SK-N-SH treated with all-trans-retinoic acid at 6 μM for 48 hours (cell line): ENCODE results near the gene AKT1.

Experiments used
- ATAC-seq: fragments of 200-7000 bp; cut with Tn5 transposase; 3 replicates; pipeline ENCODE4 v1.9.1; 2020; ENCODE audit warnings: mild to moderate bottlenecking, moderate library complexity
- ARNTL ChIP-seq: fragments of 450-650 bp; formaldehyde crosslinking; IDR thresholded peaks from 2 replicates; pipeline ENCODE4 v1.5.0; 2020; ENCODE audit warnings: low read depth, mild to moderate bottlenecking, moderate library complexity, borderline replicate concordance
- CREB5 ChIP-seq: fragments of 250-450 bp; sonication (Bioruptor Pico); IDR thresholded peaks from 2 replicates; pipeline ENCODE4 v1.5.1; 2020; ENCODE audit warnings: low read depth, mild to moderate bottlenecking, moderate library complexity
- CSDC2 ChIP-seq: fragments of 250-450 bp; sonication (Bioruptor Pico); IDR thresholded peaks from 2 replicates; pipeline ENCODE4 v1.5.0; 2020; ENCODE audit warnings: mild to moderate bottlenecking, moderate library complexity
- CSRNP3 ChIP-seq: fragments of 250-450 bp; sonication (Bioruptor Pico); IDR thresholded peaks from 2 replicates; pipeline ENCODE4 v1.5.1; 2021; ENCODE audit warnings: mild to moderate bottlenecking, moderate library complexity
- ESRRG ChIP-seq: fragments of 250-450 bp; sonication (Bioruptor Pico); IDR thresholded peaks from 2 replicates; pipeline ENCODE4 v1.6.1; 2021; ENCODE audit warnings: mild to moderate bottlenecking
- GLIS3 ChIP-seq: fragments of 250-450 bp; sonication (Bioruptor Pico); IDR thresholded peaks from 2 replicates; pipeline ENCODE4 v1.5.0; 2020; ENCODE audit warnings: mild to moderate bottlenecking, moderate library complexity
- ISL1 ChIP-seq: fragments of 250-450 bp; sonication (Bioruptor Pico); IDR thresholded peaks from 2 replicates; pipeline ENCODE4 v2.1.2; 2022; ENCODE audit warnings: mild to moderate bottlenecking, moderate library complexity
- OSR1 ChIP-seq: fragments of 250-450 bp; sonication (Bioruptor Pico); IDR thresholded peaks from 2 replicates; pipeline ENCODE4 v1.8.0; 2022; ENCODE audit warnings: moderate library complexity, mild to moderate bottlenecking, inconsistent platforms
- PATZ1 ChIP-seq: fragments of 250-450 bp; sonication (Bioruptor Pico); IDR thresholded peaks from 2 replicates; pipeline ENCODE4 v1.8.0; 2020; ENCODE audit warnings: mild to moderate bottlenecking, moderate library complexity, borderline replicate concordance
- PPARA ChIP-seq: fragments of 250-450 bp; sonication (Bioruptor Pico); IDR thresholded peaks from 2 replicates; pipeline ENCODE4 v1.5.0; 2020; ENCODE audit warnings: mild to moderate bottlenecking, borderline replicate concordance
- RARB ChIP-seq: fragments of 250-450 bp; sonication (Bioruptor Pico); IDR thresholded peaks from 2 replicates; pipeline ENCODE4 v1.8.0; 2021; ENCODE audit warnings: mild to moderate bottlenecking, moderate library complexity
- TCF4 ChIP-seq: fragments of 250-450 bp; sonication (Bioruptor Pico); IDR thresholded peaks from 2 replicates; pipeline ENCODE4 v1.8.0; 2021; ENCODE audit warnings: mild to moderate bottlenecking, moderate library complexity, borderline replicate concordance
- TOX ChIP-seq: fragments of 250-450 bp; sonication (Bioruptor Pico); IDR thresholded peaks from 2 replicates; pipeline ENCODE4 v1.8.0; 2021; ENCODE audit warnings: mild to moderate bottlenecking, moderate library complexity, borderline replicate concordance
- TSHZ2 ChIP-seq: fragments of 250-450 bp; sonication (Bioruptor Pico); IDR thresholded peaks from 2 replicates; pipeline ENCODE4 v1.5.0; 2020; ENCODE audit warnings: mild to moderate bottlenecking, moderate library complexity
- ZC3H10 ChIP-seq: fragments of 250-450 bp; sonication (Bioruptor Pico); IDR thresholded peaks from 2 replicates; pipeline ENCODE4 v1.5.1; 2021; ENCODE audit warnings: mild to moderate bottlenecking, moderate library complexity
- ZFP3 ChIP-seq: fragments of 250-450 bp; sonication (Bioruptor Pico); IDR thresholded peaks from 2 replicates; pipeline ENCODE4 v1.5.0; 2020; ENCODE audit warnings: mild to moderate bottlenecking, moderate library complexity
- ZFP30 ChIP-seq: fragments of 450-650 bp; formaldehyde crosslinking; IDR thresholded peaks from 2 replicates; pipeline ENCODE4 v1.5.0; 2022; ENCODE audit warnings: mild to moderate bottlenecking, moderate library complexity
- ZNF565 ChIP-seq: fragments of 450-650 bp; formaldehyde crosslinking; conservative IDR thresholded peaks from 2 replicates; pipeline ENCODE4 v1.5.0; 2020; ENCODE audit warnings: low read depth, mild to moderate bottlenecking, moderate library complexity
- ZNF70 ChIP-seq: fragments of 450-650 bp; formaldehyde crosslinking; IDR thresholded peaks from 2 replicates; pipeline ENCODE4 v1.5.0; 2020; ENCODE audit warnings: mild to moderate bottlenecking, moderate library complexity
- ZNF8 ChIP-seq: fragments of 450-650 bp; formaldehyde crosslinking; IDR thresholded peaks from 2 replicates; pipeline ENCODE4 v1.5.0; 2020; ENCODE audit warnings: mild to moderate bottlenecking, moderate library complexity

The AKT1 gene

GRCh38 chr14:104797115-104798044, 1.8 kb upstream of the AKT1 start (continued):
- TF ChIP-seq ISL1 (CRISPR knock-in tag): no peak
- no peak for TF ChIP-seq ZFP30 (CRISPR knock-in tag)
- no peak for TF ChIP-seq TCF4

- ATAC-seq: no peak
- TF ChIP-seq GLIS3 (CRISPR knock-in tag) (no peak), OSR1 (no peak), ZFP30 (CRISPR knock-in tag) (no peak), ZC3H10 (no peak), RARB (no peak)
- TF ChIP-seq, all 23 proteins: peak for 0
These were observed 1.1 kb upstream of the AKT1 start for GRCh38 chr14:104796687-104797081.

GRCh38 chr14:104795781-104796686, 486 bp upstream of the AKT1 start:
- TF ChIP-seq OSR1 (no peak), PPARA (CRISPR knock-in tag) (no peak), PATZ1 (no peak), ZFP3 (CRISPR knock-in tag) (no peak), ESRRG (CRISPR knock-in tag) (no peak), ARNTL (CRISPR knock-in tag) (no peak), TOX (CRISPR knock-in tag) (no peak), ZNF565 (CRISPR knock-in tag) (no peak), GLIS3 (CRISPR knock-in tag) (no peak), CSRNP3 (CRISPR knock-in tag) (no peak), ZNF8 (CRISPR knock-in tag) (no peak), CSDC2 (CRISPR knock-in tag) (no peak), ISL1 (CRISPR knock-in tag) (no peak), ZC3H10 (no peak), RARB (no peak), ZNF70 (CRISPR knock-in tag) (no peak), TSHZ2 (CRISPR knock-in tag) (no peak)
- peak; percentile 46 for ATAC-seq

GRCh38 chr14:104794631-104794992, 936 bp downstream of the AKT1 start:
- TF ChIP-seq PATZ1 (no peak), ZNF8 (CRISPR knock-in tag) (no peak), CREB5 (CRISPR knock-in tag) (no peak)
- peak; percentile 66 for ATAC-seq
